Activated CD4-positive, alpha-beta T cell treated with anti-CD3 and anti-CD28 coated beads for 36 hours (primary cell): ENCODE results near the gene CDH4. TPM values are rescaled to one million over a fixed set of nuclear protein-coding genes. Genes with fewer than 3 reads are reported as not detected.

ENCODE experiments used
- ATAC-seq: fragments of 200-7000 bp; cut with Tn5 transposase; one replicate; pipeline ENCODE4 v1.10.0; 2021; ENCODE audit warnings: mild to moderate bottlenecking, moderate library complexity
- CTCF ChIA-PET: fragments of 350-600 bp; sonication (Branson Sonifier 250); formaldehyde crosslinking; loops from one replicate; lab custom pipeline; 2021; ENCODE audit warnings: antibody characterized with exemption; lab: Charles Lee
- POLR2A ChIA-PET: fragments of 350-600 bp; sonication (Branson Sonifier 250); formaldehyde crosslinking; loops from one replicate; lab custom pipeline; 2021; ENCODE audit warnings: antibody characterized with exemption, inconsistent platforms; lab: Charles Lee
- DNase-seq: peaks from one replicate; pipeline ENCODE4 v3.0.0-alpha.2; 2020
- H3K27ac Mint-ChIP-seq: one replicate; pipeline ENCODE4 v1.8.0; 2021; ENCODE audit warnings: mixed read lengths
- H3K27me3 Mint-ChIP-seq: one replicate; pipeline ENCODE4 v1.8.0; 2021; ENCODE audit warnings: mixed read lengths
- H3K36me3 Mint-ChIP-seq: one replicate; pipeline ENCODE4 v1.8.0; 2021; ENCODE audit warnings: low read depth, mixed read lengths
- H3K4me1 Mint-ChIP-seq: one replicate; pipeline ENCODE4 v1.8.0; 2021; ENCODE audit warnings: mixed read lengths
- H3K4me3 Mint-ChIP-seq: one replicate; pipeline ENCODE4 v1.8.0; 2021; ENCODE audit warnings: mild to moderate bottlenecking, moderate library complexity, mixed read lengths
- H3K9me3 Mint-ChIP-seq: one replicate; pipeline ENCODE4 v1.8.0; 2021; ENCODE audit warnings: low read depth, mixed read lengths
- intact Hi-C, 2 experiments: fragments of 100-400 bp; cut with DNase I in 1 of 2; cut with micrococcal nuclease in 1 of 2; formaldehyde crosslinking; loops; one replicate each; pipeline versions ENCODE4 v1.14.2 to v1.15.1; 2022 to 2024; cut with DNase I, micrococcal nuclease
- total RNA-seq, 2 experiments: library from RNA; stranded (reverse); gene quantifications; one replicate each; pipeline ENCODE4 v1.2.3, GENCODE V29; 2021

Gene CDH4
- total RNA-seq, 2 experiments from 2014 or later: not detected

GRCh38 chr20:61950641-61951071 is 698.6 kb downstream of the CDH4 start:
- ChIA-PET POLR2A (no interaction called here), CTCF (no interaction called here)
- no peak for DNase-seq
- Mint-ChIP-seq H3K27ac (no peak overlapping the region), H3K4me3 (no peak overlapping the region), H3K36me3 (no peaks in the 10 kb centered on the region), H3K4me1 (no peaks in the 10 kb centered on the region), H3K9me3 (no peaks in the 10 kb centered on the region), H3K27me3 (peaks cover 16% of the 10 kb centered on the region)
- no peak for ATAC-seq
- intact Hi-C loops: no loop called here

- Mint-ChIP-seq H3K4me3 (no peak overlapping the region), H3K27me3 (peaks cover 19% of the 10 kb centered on the region), H3K4me1 (no peaks in the 10 kb centered on the region), H3K36me3 (no peaks in the 10 kb centered on the region), H3K9me3 (no peaks in the 10 kb centered on the region), H3K27ac (no peak overlapping the region)
- DNase-seq: no peak
- intact Hi-C loops: no loop called here
- no peak for ATAC-seq
- POLR2A ChIA-PET: no interaction called here
- CTCF ChIA-PET: no interaction called here
Observed at GRCh38 chr20:61951695-61952533, 699.9 kb downstream of the CDH4 start.

- Mint-ChIP-seq H3K4me1 (peaks cover 2% of the 10 kb centered on the region), H3K4me3 (no peak overlapping the region), H3K9me3 (no peaks in the 10 kb centered on the region), H3K27ac (no peak overlapping the region), H3K36me3 (no peaks in the 10 kb centered on the region), H3K27me3 (peaks cover 19% of the 10 kb centered on the region)
- POLR2A ChIA-PET: no interaction called here
- CTCF ChIA-PET: interaction anchor here (0.8 to 0.9 kb wide), 2 partner anchors 53 to 67 kb away, joined by 3 read pairs; no protein-coding TSS in a partner anchor
- intact Hi-C loops: no loop called here
- no peak for DNase-seq
- no peak for ATAC-seq
Observed at GRCh38 chr20:61953037-61954021, 701.3 kb downstream of the CDH4 start.

- Mint-ChIP-seq H3K27ac (no peak overlapping the region), H3K27me3 (peaks cover 19% of the 10 kb centered on the region), H3K9me3 (no peaks in the 10 kb centered on the region), H3K4me1 (peaks cover 10% of the 10 kb centered on the region), H3K4me3 (no peak overlapping the region), H3K36me3 (no peaks in the 10 kb centered on the region)
- intact Hi-C loops: no loop called here
- CTCF ChIA-PET: interaction anchor here (0.8 to 0.9 kb wide), 2 partner anchors 54 to 68 kb away, joined by 3 read pairs; no protein-coding TSS in a partner anchor
- POLR2A ChIA-PET: interaction anchor here (0.7 kb wide), 1 partner anchor 174 kb away, joined by 3 read pairs; no protein-coding TSS in a partner anchor
- no peak for DNase-seq
- ATAC-seq: no peak
Observed at GRCh38 chr20:61954276-61955021, 702.4 kb downstream of the CDH4 start.

GRCh38 chr20:61955668-61956395 is 703.8 kb downstream of the CDH4 start:
- ATAC-seq (no peak), DNase-seq (no peak)
- ChIA-PET CTCF (interaction anchor here (0.7 kb wide), 1 partner anchor 11 kb away, joined by 3 read pairs; no protein-coding TSS in a partner anchor), POLR2A (no interaction called here)
- Mint-ChIP-seq H3K9me3 (no peaks in the 10 kb centered on the region), H3K4me1 (peaks cover 10% of the 10 kb centered on the region), H3K36me3 (no peaks in the 10 kb centered on the region), H3K4me3 (no peak overlapping the region), H3K27me3 (peaks cover 19% of the 10 kb centered on the region), H3K27ac (no peak overlapping the region)
- intact Hi-C loops: no loop called here

GRCh38 chr20:61956396-61957342 is 704.6 kb downstream of the CDH4 start:
- intact Hi-C loops: no loop called here
- no peaks in the 10 kb centered on the region for H3K36me3 Mint-ChIP-seq
- no peak for ATAC-seq
- H3K4me3 Mint-ChIP-seq: no peak overlapping the region
- CTCF ChIA-PET: interaction anchor here (0.7 kb wide), 1 partner anchor 10 kb away, joined by 3 read pairs; no protein-coding TSS in a partner anchor
- POLR2A ChIA-PET: no interaction called here
- peaks cover 19% of the 10 kb centered on the region for H3K27me3 Mint-ChIP-seq
- no peak overlapping the region for H3K27ac Mint-ChIP-seq
- H3K4me1 Mint-ChIP-seq: peaks cover 10% of the 10 kb centered on the region
- no peak for DNase-seq
- no peaks in the 10 kb centered on the region for H3K9me3 Mint-ChIP-seq

GRCh38 chr20:61957961-61958715 is 706.1 kb downstream of the CDH4 start:
- intact Hi-C loops: no loop called here
- H3K4me1 Mint-ChIP-seq: peaks cover 10% of the 10 kb centered on the region
- H3K27ac Mint-ChIP-seq: no peak overlapping the region
- DNase-seq: peak; percentile 36
- H3K4me3 Mint-ChIP-seq: no peak overlapping the region
- H3K27me3 Mint-ChIP-seq: peaks cover 13% of the 10 kb centered on the region
- H3K9me3 Mint-ChIP-seq: no peaks in the 10 kb centered on the region
- ChIA-PET CTCF (interaction anchor here (0.7 kb wide), 1 partner anchor 198 kb away, joined by 3 read pairs; no protein-coding TSS in a partner anchor), POLR2A (no interaction called here)
- no peaks in the 10 kb centered on the region for H3K36me3 Mint-ChIP-seq
- ATAC-seq: peak; percentile 23

- H3K27me3 Mint-ChIP-seq: peaks cover 18% of the 10 kb centered on the region
- DNase-seq (no peak), ATAC-seq (no peak)
- no peaks in the 10 kb centered on the region for H3K9me3 Mint-ChIP-seq
- CTCF ChIA-PET: no interaction called here
- H3K27ac Mint-ChIP-seq: no peak overlapping the region
- POLR2A ChIA-PET: no interaction called here
- H3K4me3 Mint-ChIP-seq: no peak overlapping the region
- H3K36me3 Mint-ChIP-seq: no peaks in the 10 kb centered on the region
- peaks cover 10% of the 10 kb centered on the region for H3K4me1 Mint-ChIP-seq
- intact Hi-C loops: no loop called here
Observed at GRCh38 chr20:61958773-61959700, 707.0 kb downstream of the CDH4 start.
